IMR-90 (cell line): ENCODE measurements around the gene MSANTD1. TPM values are rescaled to one million over a fixed set of nuclear protein-coding genes. Genes with fewer than 3 reads are reported as not detected.

Experiments
- ATAC-seq: fragments of 200-7000 bp; cut with Tn5 transposase; 2 replicates; pipeline ENCODE4 v1.9.1; 2020; ENCODE audit warnings: low read depth, mild to moderate bottlenecking, moderate library complexity
- BruUV-seq: library from RNA; stranded (reverse); fragments of 400-500 nt; replicated peaks from 2 replicates; lab custom pipeline; 2021; lab: Mats Ljungman, UMichigan
- CTCF ChIA-PET: fragments of 300-600 bp; formaldehyde crosslinking; extraction: SDS; loops from one replicate; lab custom pipeline; 2021; ENCODE audit warnings: antibody characterized with exemption; lab: Yijun Ruan, JAX
- POLR2A ChIA-PET: fragments of 300-600 bp; sonication (Branson Sonifier 250); formaldehyde crosslinking; loops from one replicate; lab custom pipeline; 2022; ENCODE audit warnings: antibody characterized with exemption; ENCODE audit not compliant: unreplicated experiment; lab: Charles Lee
- DNase-seq: peaks from one replicate; pipeline ENCODE4 v3.0.0; 2013
- H2AFZ ChIP-seq: replicated peaks from 2 replicates; pipeline ENCODE3; 2013; ENCODE audit warnings: low read length, mild to moderate bottlenecking; ENCODE audit not compliant: poor library complexity
- H2AK5ac ChIP-seq: 2 replicates; pipeline ENCODE4 v1.6.1; 2013; ENCODE audit warnings: low read depth, low read length, inconsistent platforms
- H2AK9ac ChIP-seq: replicated peaks from 2 replicates; pipeline ENCODE3; 2013; ENCODE audit warnings: mild to moderate bottlenecking, low read depth, low read length, moderate library complexity; ENCODE audit not compliant: poor library complexity
- H2BK120ac ChIP-seq: 2 replicates; pipeline ENCODE4 v1.6.1; 2013; ENCODE audit warnings: low read depth, low read length, inconsistent platforms
- H2BK15ac ChIP-seq: 3 replicates; pipeline ENCODE4 v1.6.1; 2013; ENCODE audit warnings: low read depth, low read length, inconsistent platforms
- H2BK20ac ChIP-seq: 2 replicates; pipeline ENCODE4 v1.6.1; 2013; ENCODE audit warnings: low read depth, mild to moderate bottlenecking, inconsistent platforms, low read length, moderate library complexity
- H2BK5ac ChIP-seq: 2 replicates; pipeline ENCODE4 v1.6.1; 2013; ENCODE audit warnings: mild to moderate bottlenecking, low read depth, low read length, inconsistent platforms; ENCODE audit not compliant: poor library complexity, severe bottlenecking
- H3K14ac ChIP-seq: replicated peaks from 2 replicates; pipeline ENCODE4 v1.6.1; 2013; ENCODE audit warnings: low read depth, low read length, inconsistent platforms
- H3K18ac ChIP-seq: 2 replicates; pipeline ENCODE4 v1.6.1; 2013; ENCODE audit warnings: low read depth, low read length, control low read depth
- H3K23ac ChIP-seq: 2 replicates; pipeline ENCODE4 v1.6.1; 2013; ENCODE audit warnings: low read depth, low read length, inconsistent platforms
- H3K27ac ChIP-seq: 2 replicates; pipeline ENCODE4 v1.5.1; 2013; ENCODE audit warnings: mild to moderate bottlenecking, control low read depth, low read length; ENCODE audit not compliant: insufficient read depth
- H3K27me3 ChIP-seq: 2 replicates; pipeline ENCODE4 v1.6.1; 2013; ENCODE audit warnings: low read length; ENCODE audit not compliant: control insufficient read depth, insufficient read depth
- H3K36me3 ChIP-seq: 2 replicates; pipeline ENCODE4 v1.6.1; 2013; ENCODE audit warnings: low read length, mixed read lengths; ENCODE audit not compliant: control insufficient read depth, insufficient read depth
- H3K4ac ChIP-seq: 2 replicates; pipeline ENCODE4 v1.6.1; 2013; ENCODE audit warnings: low read depth, low read length, inconsistent platforms
- H3K4me1 ChIP-seq: 2 replicates; pipeline ENCODE4 v1.6.1; 2013; ENCODE audit warnings: low read length, mixed read lengths; ENCODE audit not compliant: control insufficient read depth, insufficient read depth
- H3K4me2 ChIP-seq: 2 replicates; pipeline ENCODE4 v1.6.1; 2013; ENCODE audit warnings: low read depth, mild to moderate bottlenecking, control low read depth, low read length, moderate library complexity
- H3K4me3 ChIP-seq: 2 replicates; pipeline ENCODE4 v1.5.1; 2013; ENCODE audit warnings: low read depth, mild to moderate bottlenecking, control low read depth, low read length, moderate library complexity; ENCODE audit not compliant: insufficient read depth
- H3K56ac ChIP-seq: 2 replicates; pipeline ENCODE4 v1.6.1; 2013; ENCODE audit warnings: low read length, inconsistent platforms; ENCODE audit not compliant: insufficient read depth; ENCODE audit errors: extremely low read depth
- H3K79me1 ChIP-seq, 2 experiments: 2 replicates each; pipeline ENCODE4 v1.6.1; 2013; ENCODE audit warnings: low read length in 2 of 2, inconsistent platforms in 1 of 2, low read depth in 1 of 2
- H3K9ac ChIP-seq: 2 replicates; pipeline ENCODE4 v1.6.1; 2013; ENCODE audit warnings: low read depth, low read length, control low read depth
- H3K9me1 ChIP-seq: 2 replicates; pipeline ENCODE4 v1.6.1; 2013; ENCODE audit warnings: low read length, inconsistent platforms; ENCODE audit not compliant: insufficient read depth
- H3K9me3 ChIP-seq: 2 replicates; pipeline ENCODE4 v1.6.1; 2013; ENCODE audit warnings: low read length; ENCODE audit not compliant: control insufficient read depth, insufficient read depth
- H4K20me1 ChIP-seq: 2 replicates; pipeline ENCODE4 v1.6.1; 2013; ENCODE audit warnings: low read length, inconsistent platforms; ENCODE audit not compliant: insufficient read depth
- H4K5ac ChIP-seq: 2 replicates; pipeline ENCODE4 v1.6.1; 2013; ENCODE audit warnings: mild to moderate bottlenecking, low read depth, low read length, control low read depth
- H4K8ac ChIP-seq, 2 experiments: 2 replicates each; pipeline ENCODE4 v1.6.1; 2013; ENCODE audit warnings: low read depth in 2 of 2, low read length in 2 of 2, control low read depth in 1 of 2, inconsistent platforms in 1 of 2
- H4K91ac ChIP-seq: 2 replicates; pipeline ENCODE4 v1.6.1; 2013; ENCODE audit warnings: low read depth, low read length, inconsistent platforms; ENCODE audit not compliant: insufficient read depth
- CHD1 ChIP-seq: IDR thresholded peaks from 2 replicates; pipeline ENCODE4 v1.6.1; 2012; ENCODE audit warnings: low read depth, low read length, improper control_type of control experiment
- MAZ ChIP-seq: IDR thresholded peaks from 2 replicates; pipeline ENCODE4 v1.6.1; 2012; ENCODE audit warnings: low read depth, mild to moderate bottlenecking, low read length, improper control_type of control experiment, moderate library complexity, borderline replicate concordance
- NFE2L2 ChIP-seq: fragments of 150-350 bp; IDR thresholded peaks from 2 replicates; pipeline ENCODE4 v1.6.1; 2016; ENCODE audit warnings: low read depth, mild to moderate bottlenecking, low read length
- POLR2A ChIP-seq: IDR thresholded peaks from 2 replicates; pipeline ENCODE4 v1.6.1; 2012; ENCODE audit warnings: mild to moderate bottlenecking, low read depth, low read length
- RCOR1 ChIP-seq: IDR thresholded peaks from 2 replicates; pipeline ENCODE4 v1.6.1; 2012; ENCODE audit warnings: mild to moderate bottlenecking, low read length, improper control_type of control experiment; ENCODE audit not compliant: insufficient replicate concordance
- RFX5 ChIP-seq: IDR thresholded peaks from 2 replicates; pipeline ENCODE4 v1.8.0; 2012; ENCODE audit warnings: low read depth, mild to moderate bottlenecking, low read length, moderate library complexity
- USF2 ChIP-seq: fragments of 150-350 bp; IDR thresholded peaks from 2 replicates; pipeline ENCODE4 v1.6.1; 2017; ENCODE audit warnings: mild to moderate bottlenecking, antibody characterized with exemption, low read length, low read depth
- WGBS, 2 experiments: methylation state at CpG; one replicate each; pipeline versions ENCODE4 v1.1.5 to v1.1.7; 2013; ENCODE audit warnings: missing lambda C conversion rate in 2 of 2; ENCODE audit not compliant: insufficient read length in 1 of 2; ENCODE audit errors: extremely low coverage in 2 of 2; 5-methylcytosine and 5-hydroxymethylcytosine counted together
- dilution Hi-C: fragments of 300-500 bp; cut with HindIII; formaldehyde crosslinking; loops from one replicate; pipeline ENCODE4 v1.14.3; 2018; ENCODE audit warnings: low sequenced_read_pairs; ENCODE audit not compliant: unreplicated experiment
- in situ Hi-C: fragments of 300-500 bp; cut with MboI; formaldehyde crosslinking; loops from 3 replicates; pipeline ENCODE4 v1.14.3; 2019; ENCODE audit warnings: low sequenced_read_pairs, inconsistent platforms, mixed read lengths
- intact Hi-C: fragments of 100-400 bp; cut with micrococcal nuclease; formaldehyde crosslinking; loops from 2 replicates; pipeline ENCODE4 v1.10.0; 2022
- polyA plus RNA-seq, 3 experiments: library from polyadenylated mRNA; depleted of rRNA; stranded (reverse); fragments of >200 nt; gene quantifications; 2 replicates each; pipeline ENCODE4 v1.2.3, GENCODE V29; 2012; ENCODE audit warnings: low replicate concordance in 1 of 3
- total RNA-seq: library from RNA; depleted of rRNA; stranded (reverse); fragments of >200 nt; gene quantifications from 2 replicates; pipeline ENCODE4 v1.2.3, GENCODE V29; 2012
- TF ChIP-seq, protein P1 (sequence below): conservative IDR thresholded peaks from 2 replicates; pipeline ENCODE4 v1.5.1; 2012; ENCODE audit warnings: mild to moderate bottlenecking, low read depth, low read length, improper control_type of control experiment

MSANTD1 gene
- total and polyA plus RNA-seq, 2 of the 4 experiments (the other 2 are of a cell fraction), result under 0.01 to 0.07 TPM

DNA sequence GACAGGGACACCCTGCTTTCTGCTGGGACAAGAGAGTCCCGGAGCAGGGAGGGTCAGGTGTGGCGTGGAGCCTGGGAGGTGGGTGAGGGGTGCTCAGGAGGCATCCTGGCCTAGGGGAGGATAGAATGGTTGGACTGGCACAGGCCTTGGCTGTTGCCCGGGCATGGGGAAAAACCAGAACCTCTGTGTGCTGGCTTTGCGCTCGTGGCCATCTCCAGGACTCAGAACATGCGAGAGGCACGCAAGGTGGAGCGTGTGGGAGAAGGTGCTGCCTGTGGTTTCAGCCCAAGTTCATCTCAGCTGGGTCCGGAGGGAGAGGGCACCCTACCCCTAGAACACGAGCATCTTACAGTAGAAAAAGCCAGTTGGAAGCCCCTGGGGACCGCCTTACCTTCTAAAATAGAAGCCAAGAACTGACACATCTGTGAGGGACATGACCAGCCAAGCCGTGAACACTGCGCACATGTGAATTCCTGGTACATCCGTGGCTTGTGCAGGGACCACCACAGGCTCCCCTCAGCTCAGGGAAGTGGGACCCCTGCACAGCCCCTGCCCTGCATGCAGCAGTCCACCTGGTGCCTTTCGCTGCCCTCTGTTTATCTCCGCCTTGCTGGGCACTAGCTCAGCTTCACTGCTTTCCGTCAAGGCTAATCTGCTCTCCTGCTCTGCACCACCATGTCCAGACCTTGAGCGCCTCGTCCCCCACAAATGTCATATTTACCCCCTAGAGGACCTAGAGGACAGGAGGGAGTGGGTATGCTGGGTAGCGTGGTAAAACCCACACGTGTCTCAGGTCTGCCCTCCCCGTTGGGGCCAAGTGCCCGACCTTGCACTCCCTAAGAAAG, 13.5 kb downstream of the MSANTD1 start:
- Histone ChIP-seq H4K91ac (no peak overlapping the region), H4K5ac (no peak overlapping the region), H3K9me3 (no peaks in the 10 kb centered on the region), H2AFZ (no peak overlapping the region), H3K14ac (no peak overlapping the region), H3K4me1 (no peaks in the 10 kb centered on the region), H2BK5ac (no peak overlapping the region), H3K4me2 (no peak overlapping the region), H3K36me3 (no peaks in the 10 kb centered on the region), H2BK120ac (no peak overlapping the region), H3K9ac (no peak overlapping the region), H3K4ac (no peak overlapping the region), H2AK9ac (no peak overlapping the region), H2BK15ac (no peak overlapping the region), H3K23ac (no peak overlapping the region), H2AK5ac (no peak overlapping the region), H3K79me1 (no peaks in the 10 kb centered on the region), H2BK20ac (no peak overlapping the region), H3K27ac (no peak overlapping the region), H3K4me3 (no peak overlapping the region), H4K8ac (no peak overlapping the region), H3K27me3 (peaks cover 21% of the 10 kb centered on the region), H3K9me1 (no peaks in the 10 kb centered on the region), H3K18ac (no peak overlapping the region), H3K56ac (no peak overlapping the region), H4K20me1 (no peaks in the 10 kb centered on the region)
- no peak for TF ChIP-seq RCOR1
- TF ChIP-seq, protein P1, sequence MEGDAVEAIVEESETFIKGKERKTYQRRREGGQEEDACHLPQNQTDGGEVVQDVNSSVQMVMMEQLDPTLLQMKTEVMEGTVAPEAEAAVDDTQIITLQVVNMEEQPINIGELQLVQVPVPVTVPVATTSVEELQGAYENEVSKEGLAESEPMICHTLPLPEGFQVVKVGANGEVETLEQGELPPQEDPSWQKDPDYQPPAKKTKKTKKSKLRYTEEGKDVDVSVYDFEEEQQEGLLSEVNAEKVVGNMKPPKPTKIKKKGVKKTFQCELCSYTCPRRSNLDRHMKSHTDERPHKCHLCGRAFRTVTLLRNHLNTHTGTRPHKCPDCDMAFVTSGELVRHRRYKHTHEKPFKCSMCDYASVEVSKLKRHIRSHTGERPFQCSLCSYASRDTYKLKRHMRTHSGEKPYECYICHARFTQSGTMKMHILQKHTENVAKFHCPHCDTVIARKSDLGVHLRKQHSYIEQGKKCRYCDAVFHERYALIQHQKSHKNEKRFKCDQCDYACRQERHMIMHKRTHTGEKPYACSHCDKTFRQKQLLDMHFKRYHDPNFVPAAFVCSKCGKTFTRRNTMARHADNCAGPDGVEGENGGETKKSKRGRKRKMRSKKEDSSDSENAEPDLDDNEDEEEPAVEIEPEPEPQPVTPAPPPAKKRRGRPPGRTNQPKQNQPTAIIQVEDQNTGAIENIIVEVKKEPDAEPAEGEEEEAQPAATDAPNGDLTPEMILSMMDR, result no peak
- TF ChIP-seq POLR2A, result no peak
- TF ChIP-seq MAZ, result no peak
- TF ChIP-seq NFE2L2, result no peak
- no peak for TF ChIP-seq CHD1
- no peak for TF ChIP-seq USF2
- no peak for TF ChIP-seq RFX5
- ChIA-PET POLR2A (no interaction called here), CTCF (no interaction called here)
- DNase-seq (no peak), ATAC-seq (no peak)
- 79% methylated on average over 13 of the region's 23 CpGs; no CpG with 5 or more reads in 1 of the 2 experiments for WGBS, 2 experiments
- in situ Hi-C loops (no loop called here), dilution Hi-C loops (no loop called here), intact Hi-C loops (no loop called here)
- no TSS peak for BruUV-seq
